Medulla oblongata (tissue), 1 donor: ENCODE results near the gene BRINP1.

Experiments used
- DNase-seq: peaks from one replicate; pipeline ENCODE4 v3.0.0-alpha.2; 2015; ENCODE audit errors: extremely low spot score

Gene BRINP1

DNA sequence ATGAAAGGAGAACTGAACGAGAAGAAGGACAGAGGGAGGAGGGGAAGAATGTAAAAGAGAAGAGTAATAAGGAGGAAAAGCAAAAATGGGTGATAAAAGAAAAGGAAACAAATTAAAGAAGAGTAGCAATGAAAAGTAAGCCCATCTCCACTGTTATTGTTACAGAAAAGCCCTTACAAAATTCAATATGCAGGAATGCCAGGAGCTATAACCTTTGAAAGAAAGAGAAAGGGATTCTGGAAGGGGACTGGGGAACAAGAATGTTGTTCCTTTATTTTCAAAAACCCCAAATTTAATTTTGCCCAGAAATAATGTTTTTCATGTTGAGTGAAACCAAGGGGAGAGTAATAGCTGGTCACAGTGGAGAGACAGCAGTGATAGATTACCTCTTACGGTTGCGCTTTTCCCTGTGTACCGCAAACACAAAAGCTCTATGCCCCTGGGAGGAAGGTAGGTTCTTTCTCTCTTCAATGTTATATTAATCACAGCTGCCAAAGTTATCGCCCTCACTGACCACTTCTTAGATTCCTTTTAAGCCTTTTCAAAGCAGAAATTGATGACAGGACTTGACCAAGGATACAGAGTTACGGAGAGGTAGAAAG is 86.7 kb downstream of the BRINP1 start:
- no peak for DNase-seq

DNA sequence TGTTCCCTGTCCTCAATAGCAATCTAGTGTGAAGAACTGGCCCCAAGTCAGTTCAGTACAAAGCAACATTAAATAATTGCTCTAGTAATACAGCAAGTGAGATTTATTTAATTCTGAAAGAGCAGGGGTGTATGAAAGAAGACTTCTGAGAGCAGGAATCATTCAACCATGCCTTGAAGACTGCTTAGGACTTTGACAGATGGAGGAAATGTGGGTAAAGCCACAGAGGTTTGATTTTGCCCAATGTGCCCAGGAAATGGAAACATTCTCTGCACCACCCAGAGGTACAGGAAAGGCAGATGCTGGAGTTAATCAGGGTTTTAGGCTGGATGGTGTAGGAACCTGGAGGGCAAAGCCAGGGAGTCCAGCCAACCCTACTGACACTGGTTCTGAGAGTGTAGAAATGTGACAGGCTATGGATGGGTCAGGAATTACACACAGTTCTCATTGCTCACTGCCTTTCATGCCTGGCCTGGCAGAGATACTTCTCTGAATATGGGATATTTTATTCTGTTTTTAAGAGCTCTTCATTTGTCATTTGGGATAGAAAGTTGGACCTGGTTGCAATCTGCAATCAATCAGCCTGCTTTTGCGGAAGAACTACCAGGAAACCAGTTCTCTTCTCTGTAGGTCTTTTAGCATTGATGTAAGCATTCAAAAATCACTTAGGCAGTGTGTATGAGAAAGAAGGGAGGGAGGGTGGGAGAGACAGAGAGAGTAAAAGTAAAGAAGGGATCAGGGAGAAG is 88.3 kb downstream of the BRINP1 start:
- no peak for DNase-seq

DNA sequence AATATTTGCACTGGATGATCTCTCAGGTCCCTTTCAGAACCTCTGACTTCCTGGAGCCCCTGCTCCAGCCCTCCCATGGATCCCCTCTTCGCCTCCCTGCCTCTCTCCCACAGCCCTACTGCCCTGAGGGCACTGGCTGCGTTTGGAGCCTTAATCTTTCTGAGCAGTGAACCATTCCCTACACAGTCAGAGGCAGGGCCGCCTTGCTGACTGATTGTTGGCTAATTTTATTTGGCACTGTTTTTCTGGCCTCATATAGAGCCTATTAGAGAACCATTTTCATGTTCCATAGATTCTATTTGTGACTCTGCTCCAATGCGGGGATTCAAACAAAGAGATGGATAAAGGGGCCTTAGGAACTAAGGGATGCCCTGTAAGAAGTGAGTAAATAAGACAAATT is 91.1 kb downstream of the BRINP1 start:
- no peak for DNase-seq

DNA sequence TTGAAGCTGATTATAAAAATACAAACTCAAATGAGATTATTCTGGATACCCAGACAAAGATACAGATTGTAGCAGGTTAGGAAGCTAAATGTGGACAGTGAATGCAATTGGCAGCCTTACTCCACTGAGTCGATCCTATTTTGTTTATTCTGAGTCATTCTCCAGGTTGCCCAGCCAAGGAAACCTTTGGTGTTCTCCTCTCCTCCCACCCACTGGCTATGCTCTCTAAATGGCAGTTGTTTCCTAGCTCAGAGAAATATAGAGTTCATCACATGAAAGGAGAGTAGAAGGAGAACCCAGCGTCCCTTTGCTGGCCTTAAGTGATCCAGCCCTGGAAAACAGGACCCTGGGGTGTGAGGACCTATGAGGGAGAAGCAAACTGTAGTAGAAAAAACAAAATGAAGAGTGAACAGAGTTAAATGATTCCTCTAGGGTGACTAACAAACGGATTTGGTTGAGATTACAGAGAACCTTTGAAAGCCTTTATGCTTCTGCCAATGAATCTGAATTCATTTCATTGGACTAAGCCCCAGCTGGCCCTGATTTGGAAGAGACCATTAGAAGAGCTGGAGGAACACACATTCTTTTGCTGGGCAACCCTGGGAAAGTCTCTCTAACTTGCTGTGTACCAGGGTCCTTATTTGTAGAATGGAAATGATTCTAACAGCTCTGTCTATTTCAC is 95.1 kb downstream of the BRINP1 start:
- peak; percentile 46 for DNase-seq

DNA sequence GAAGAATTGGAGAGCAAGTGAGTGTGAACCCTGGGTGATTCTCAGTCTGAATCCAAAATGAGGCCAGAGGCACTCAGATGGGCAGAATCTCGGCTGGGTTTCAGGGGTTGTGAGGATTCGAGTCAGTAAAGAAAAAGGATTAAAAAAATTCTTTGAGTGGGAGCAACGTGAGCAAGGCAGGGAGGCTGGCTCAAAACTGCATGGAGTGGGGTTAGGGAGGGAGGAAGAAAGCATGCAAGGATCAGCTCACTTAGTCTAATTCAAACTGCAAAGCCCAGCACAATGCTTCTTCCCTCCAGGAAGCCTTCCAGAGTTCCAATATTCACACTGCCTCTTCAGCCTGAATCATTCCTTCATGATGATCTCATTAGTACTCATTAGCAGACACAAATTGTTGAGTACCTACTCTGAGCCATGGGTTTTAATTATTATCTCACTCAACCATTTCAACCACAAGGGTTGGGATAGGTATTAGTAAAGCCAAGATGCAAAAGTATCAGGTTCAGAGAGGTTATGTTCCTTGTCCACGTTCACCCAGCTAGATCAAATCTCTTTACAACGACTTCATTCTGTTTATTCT is 95.8 kb downstream of the BRINP1 start:
- peak; percentile 13 for DNase-seq

- DNase-seq: no peak
These were observed 96.6 kb downstream of the BRINP1 start for GRCh38 chr9:119272500-119273211.

GRCh38 chr9:119268985-119269384 is 100.2 kb downstream of the BRINP1 start:
- no peak for DNase-seq

DNA sequence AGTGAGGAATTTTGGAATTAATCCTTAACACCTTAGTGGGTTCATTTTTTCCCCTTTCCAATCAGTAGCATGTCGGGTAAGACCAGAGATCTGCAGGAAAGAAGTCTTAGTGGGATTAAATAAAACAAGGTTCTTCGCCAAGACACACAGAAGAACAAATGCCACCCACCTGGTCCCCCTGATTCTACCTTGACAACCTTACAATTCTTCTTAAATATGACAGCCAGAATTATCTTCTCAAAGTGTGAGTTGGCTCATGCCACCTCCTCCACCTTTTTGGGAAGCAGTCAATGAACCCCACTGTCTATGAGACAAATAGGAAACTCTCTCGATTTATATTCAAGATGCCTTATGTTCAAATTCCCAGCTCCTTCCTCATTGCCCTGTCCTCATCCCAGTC is 105.1 kb downstream of the BRINP1 start:
- no peak for DNase-seq

DNA sequence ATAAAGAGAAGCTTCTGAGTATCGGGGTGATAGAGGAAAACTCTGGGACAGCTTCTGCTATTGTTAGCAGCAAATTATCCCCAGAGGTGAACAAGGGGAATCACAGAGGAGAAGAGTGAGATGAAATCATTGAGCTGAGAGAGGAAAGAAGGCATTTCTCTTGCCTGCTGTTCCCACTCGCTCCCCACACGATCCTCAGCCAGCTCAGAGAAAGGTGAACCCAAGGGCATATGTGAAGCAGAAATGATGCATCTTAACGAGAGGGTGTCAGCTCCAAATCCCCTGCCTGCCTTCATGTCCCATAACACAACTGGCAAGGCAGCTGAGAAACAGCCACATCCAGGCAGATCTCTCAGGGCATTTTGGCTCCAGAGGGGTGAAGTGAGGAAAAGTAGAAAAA is 111.6 kb downstream of the BRINP1 start:
- no peak for DNase-seq

DNA sequence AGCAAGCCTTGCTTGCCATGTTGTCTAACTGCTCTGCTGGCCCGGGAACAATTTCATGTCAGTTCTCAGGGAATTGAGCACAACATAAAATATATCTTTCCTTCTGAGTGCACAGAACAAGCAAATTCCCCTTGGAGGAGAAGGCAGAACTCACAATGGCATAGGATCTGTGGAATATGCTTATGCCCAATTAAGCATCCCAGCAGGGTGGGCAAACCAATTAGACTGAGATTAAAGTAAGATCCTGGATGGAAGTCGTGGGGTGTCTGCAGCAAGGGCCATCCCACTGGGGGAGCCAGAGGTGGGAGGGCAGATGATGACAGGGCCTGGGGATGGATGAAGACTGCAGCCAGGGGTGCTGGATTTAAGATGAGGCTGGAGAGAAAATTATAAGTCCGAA is 114.1 kb downstream of the BRINP1 start:
- no peak for DNase-seq

DNA sequence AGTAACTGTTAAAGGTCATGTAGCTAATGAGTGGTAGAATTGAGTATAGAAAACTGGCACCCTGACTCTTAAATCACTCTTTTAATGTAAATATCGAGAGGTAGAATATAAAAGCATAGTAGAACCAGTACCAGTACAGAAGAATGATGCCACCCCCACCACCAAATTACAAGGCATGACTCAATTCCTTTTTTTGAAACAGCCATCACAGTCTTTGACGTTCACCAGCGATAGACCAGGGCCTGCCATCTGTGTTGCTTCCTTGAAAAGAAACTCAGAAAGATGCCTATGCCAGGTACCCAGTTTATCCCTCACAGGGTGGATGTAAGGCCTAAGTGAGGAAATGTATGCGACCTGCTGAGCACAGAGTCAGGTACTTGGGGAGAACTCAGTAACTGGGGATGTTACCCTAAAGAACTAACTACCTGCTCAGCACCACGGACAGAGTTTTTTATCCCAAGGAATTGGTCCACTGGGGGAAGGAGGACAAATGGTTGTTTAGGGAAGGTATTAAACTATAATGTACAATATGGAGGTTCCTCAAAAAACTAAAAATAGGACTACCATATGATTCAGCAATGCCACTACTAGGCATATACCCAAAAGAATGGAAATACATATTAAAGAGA is 116.5 kb downstream of the BRINP1 start:
- DNase-seq: no peak

DNA sequence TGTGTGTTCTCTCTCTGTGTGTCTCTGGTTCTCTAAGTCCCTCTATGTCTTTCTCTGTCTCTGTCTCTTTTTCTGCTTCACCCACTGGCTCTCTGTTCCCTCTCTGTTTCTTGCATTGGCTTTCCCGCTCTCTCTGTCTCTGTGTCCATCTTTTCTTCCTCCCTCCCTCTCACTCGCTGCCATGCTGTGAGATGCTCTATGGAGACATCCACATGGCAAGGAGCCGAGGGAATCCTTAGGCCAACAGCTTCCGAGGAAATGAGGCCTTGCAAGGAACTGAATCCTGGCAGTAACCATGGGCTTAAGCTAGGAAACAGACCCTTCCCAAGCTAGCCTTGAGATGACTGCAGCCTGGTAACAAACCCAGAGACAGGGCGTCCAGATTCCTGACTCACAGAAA is 117.3 kb downstream of the BRINP1 start:
- no peak for DNase-seq

DNA sequence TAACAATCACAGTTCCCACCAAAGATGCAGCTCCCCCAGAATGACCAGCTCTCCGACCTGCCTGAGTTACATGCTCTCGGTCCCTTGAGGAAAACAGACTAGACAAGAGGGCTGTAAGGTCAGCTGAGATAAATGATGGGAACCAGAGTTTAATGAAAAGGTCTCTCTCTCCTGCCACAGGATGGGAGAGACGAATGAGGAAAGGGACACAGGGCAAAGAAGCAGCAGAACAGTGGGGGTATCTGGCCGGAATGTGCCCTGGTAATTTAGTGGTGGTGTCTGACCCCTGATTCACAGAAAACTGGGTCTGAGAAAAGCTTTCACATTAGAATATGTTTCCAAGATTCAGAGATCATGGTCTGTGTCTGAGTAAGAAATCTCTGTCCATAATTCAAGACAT is 118.5 kb downstream of the BRINP1 start:
- DNase-seq: no peak

DNA sequence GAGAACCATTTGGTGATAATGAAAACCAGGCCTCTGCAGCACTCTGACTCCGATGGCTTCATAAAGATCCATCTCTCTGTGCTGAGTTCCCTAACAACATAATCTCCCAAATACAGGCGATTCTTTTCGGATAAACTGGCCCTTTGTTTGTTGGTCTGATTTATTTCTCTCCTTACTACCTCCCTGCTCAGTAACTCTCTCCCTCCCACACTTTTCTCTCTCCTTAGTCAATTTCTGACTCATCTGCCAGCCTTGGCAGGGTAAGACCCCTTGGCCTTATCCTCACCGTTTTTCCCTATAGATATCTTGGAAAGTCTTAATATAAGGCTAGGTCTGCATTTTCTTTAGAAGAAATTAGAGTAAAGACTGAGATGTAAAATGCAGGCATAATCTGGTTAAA is 128.7 kb downstream of the BRINP1 start:
- DNase-seq: no peak

DNA sequence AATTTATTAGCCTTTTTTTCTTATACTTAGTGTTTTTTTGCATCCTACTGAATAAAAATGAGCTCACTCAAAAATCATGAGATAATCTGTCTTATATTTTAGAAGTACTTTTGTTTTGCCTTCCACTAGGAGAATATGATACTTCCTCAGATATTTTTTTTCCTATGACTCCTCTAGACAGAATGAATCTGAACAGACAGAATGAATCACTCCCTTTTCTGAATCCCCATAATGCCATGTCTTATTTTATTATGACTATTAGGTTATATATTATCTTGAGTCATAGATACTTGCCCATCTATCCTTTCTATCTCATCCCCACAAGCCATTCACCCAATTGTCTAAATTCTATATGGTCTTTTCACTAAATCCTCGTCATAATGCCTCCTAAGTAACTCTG is 134.6 kb downstream of the BRINP1 start:
- no peak for DNase-seq

DNA sequence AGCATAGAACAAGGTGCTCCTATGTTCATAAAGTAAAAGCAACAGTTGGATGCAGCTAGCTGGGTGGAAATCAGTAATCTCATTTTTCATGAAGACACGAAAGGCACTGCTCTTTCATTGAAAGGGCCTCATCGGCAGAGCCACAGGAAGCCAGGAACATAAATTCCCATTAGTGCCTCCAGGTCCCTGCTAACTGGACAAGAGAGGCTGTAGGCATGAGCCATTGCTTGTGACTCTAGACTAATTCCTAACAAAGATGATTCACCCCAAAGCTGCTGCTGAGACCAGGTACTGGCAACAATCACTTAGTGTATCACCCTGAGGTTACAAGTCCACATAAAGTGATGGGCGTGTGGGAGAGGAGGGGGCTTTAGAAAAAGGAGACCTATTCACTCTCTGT is 141.8 kb downstream of the BRINP1 start:
- DNase-seq: no peak

- no peak for DNase-seq
These were observed 144.8 kb downstream of the BRINP1 start for GRCh38 chr9:119224431-119224830.

DNA sequence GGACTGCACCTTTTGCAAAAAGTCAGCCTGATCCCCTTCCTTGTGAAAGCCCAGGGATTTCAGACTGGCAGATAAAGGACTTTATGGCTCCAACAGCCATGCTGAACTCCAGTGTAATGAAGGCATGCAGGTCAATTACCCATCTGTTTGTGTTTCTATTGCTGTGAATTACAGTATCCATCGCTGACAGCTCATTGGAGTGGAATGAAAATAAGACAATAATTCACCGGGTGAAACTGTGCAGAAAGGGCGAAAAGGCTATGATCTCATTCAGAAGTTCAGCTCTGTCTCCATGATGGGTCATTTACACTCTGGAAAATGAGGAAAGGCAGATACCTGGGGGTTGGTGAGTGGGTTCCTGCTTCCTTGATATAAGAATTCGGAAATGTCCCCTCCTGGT is 148.0 kb downstream of the BRINP1 start:
- no peak for DNase-seq

DNA sequence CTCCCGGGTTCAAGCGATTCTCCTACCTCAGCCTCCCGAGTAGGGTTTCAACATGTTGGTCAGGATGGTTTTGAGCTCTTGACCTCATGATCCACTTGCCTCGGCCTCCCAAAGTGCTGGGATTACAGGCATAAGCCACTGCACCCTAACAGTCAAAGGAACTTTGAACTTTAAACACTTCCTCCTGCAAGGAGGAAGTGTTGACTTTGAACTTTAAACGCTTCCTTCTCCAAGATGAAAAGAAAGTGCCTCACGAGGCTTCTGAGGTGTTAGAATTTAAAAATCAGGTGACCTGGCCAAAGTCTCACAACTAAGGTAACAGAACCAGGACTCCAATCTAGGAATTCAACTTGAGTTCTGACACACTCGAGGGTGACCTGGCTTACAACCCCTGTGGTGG is 150.9 kb downstream of the BRINP1 start:
- no peak for DNase-seq

GRCh38 chr9:119216651-119217331 is 152.4 kb downstream of the BRINP1 start:
- peak; percentile 72 for DNase-seq

DNA sequence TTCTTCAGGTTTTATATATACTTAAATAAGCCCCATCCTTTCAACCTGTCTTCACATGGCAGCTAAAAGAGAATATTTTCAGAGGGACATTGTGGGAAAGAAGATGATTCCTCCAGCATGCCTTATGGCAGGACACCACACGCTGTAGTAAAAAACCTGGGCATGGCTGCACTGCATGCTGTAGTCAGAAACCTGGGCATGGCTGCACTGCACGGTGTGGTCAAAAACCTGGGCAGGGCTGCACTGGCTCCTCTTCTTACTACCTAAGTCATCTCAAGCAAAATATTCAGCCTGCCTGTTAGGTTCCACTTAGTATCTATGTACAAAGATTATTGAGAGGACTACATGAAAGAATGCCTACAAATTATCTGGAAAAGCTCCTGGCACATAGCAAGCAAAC is 153.6 kb downstream of the BRINP1 start:
- no peak for DNase-seq
